Limb (tissue), 2 donors: ENCODE data around the gene SYTL4.
A peak's percentile ranks its signal among the peaks of the same experiment; 100 is the strongest.

Experiments used
- DNase-seq, 2 donors: peaks; one replicate each; pipeline ENCODE4 v3.0.0-alpha.2; 2016; ENCODE audit errors: extremely low spot score in 2 of 2

The SYTL4 gene

GRCh38 chrX:100648458-100649417, 83.2 kb downstream of the SYTL4 start:
- peak; percentile 47 to 61 for DNase-seq

DNA sequence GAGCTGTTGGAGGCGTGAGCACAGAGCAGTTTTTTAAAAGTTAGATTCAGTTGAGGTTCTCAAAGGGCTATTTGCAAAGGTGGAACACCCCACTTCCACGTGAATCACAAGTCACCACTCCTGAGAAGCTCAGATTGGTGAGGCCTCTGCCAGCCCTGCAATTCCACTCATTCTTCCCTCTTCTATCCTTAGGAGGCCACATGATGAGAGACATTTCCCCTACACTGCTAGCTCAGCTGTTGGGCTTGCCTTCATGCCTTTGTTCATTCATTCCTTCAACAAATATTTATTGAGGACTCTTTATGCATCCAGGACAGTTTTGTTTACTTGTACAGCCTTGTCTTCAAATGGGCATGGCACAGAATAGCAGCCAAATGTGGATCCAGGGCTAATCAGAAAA, 84.2 kb downstream of the SYTL4 start:
- no peak for DNase-seq

- no peak for DNase-seq
Observed at GRCh38 chrX:100647095-100647494, 84.8 kb downstream of the SYTL4 start.

GRCh38 chrX:100645106-100645505, 86.8 kb downstream of the SYTL4 start:
- DNase-seq = no peak

DNA sequence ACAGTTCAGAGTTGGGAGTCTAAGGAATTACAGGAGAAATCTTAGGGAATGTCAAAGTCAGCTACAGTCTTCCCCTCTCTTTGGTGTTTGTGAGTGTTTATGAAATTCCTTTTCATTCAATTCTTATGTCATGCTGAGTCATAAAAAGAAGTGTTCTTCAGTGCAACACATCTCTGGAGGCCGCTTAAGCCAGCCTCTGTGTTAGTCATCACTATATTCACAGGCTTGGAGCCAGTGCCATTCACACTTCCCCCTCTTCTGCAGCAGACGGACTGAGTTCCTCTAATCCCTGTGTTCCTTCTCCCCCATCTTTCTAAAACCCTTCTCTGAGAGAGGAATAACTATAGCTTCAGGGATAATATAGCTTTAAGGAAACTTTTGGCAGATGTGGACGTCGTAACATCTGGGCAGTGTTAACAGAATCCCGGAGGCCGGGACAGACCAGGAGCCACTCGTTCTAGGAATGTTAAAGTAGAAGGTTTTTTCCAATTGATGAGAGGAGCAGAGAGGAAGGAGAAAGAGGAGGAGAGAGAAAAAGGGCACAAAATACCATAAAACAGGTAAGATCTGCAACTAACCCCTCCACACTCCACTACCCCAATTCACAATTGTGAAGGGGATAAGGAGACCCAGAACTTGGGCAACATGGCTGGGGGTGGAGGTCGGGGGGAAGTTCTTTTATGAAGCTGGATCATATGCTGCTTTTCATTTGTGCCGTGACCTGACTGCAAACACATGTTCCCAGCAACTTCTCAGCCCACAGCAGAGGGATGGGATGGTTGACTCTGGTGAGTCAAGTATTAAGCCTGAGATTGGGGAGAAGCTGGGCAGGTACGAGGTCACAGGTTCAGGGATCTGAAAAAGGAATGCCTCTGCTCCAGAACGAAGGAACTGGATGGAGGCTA, 87.7 kb downstream of the SYTL4 start, which contains the start of gene SRPX2:
Gene SRPX2, plus strand, starts transcription at position 244 of the 905 bp plus-strand sequence. CDS start 2,124 bp downstream, outside the sequence.
- peak in 1 of 2 donors; percentile 40 for DNase-seq

GRCh38 chrX:100643212-100643611, 88.7 kb downstream of the SYTL4 start:
- no peak for DNase-seq

GRCh38 chrX:100642290-100642689, 89.6 kb downstream of the SYTL4 start:
- no peak for DNase-seq

- DNase-seq = peak; percentile 87 to 90
Observed at GRCh38 chrX:100636321-100636991, 95.5 kb downstream of the SYTL4 start, which contains the start of gene TSPAN6. TSS of gene TSPAN6 (minus strand) at chrX:100636806. CDS start at chrX:100636694, 112 bp downstream.

DNA sequence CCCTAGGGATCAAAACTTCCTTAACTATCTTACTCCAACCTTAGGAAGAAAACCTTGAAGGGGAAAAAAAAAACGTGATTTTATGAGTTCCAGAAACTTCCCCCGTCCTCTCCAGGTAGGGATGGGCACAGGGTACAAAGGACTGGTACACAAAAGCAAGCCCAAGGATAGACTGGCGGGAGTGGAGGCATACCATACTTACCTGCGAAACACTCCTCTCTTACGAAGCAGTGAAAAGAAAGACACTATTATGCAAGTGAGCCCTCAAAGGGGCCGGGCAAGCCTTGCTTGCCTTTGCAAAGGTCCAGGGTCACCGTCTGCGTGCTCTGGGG, 96.0 kb downstream of the SYTL4 start:
- DNase-seq = no peak

DNA sequence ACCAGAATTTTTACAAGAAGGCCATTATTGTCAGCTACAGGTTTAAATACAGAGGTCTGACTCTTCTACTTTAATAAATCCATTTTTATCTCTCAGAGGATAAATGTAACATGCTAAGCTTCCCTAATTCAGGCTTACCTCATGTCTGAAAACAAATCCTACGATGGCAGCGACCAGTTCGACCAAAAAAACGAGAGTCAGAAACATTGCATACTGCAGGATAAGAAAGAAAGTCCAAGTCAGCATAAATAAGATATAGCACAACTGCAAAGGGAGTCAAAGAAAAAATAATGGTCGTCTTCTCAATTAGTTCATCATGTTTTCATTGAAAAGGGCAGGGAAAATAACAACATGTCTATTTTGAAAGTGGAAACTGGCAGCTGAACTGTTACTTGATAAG, 96.9 kb downstream of the SYTL4 start:
- DNase-seq = no peak

- DNase-seq = no peak
Observed at GRCh38 chrX:100625985-100626491, 105.9 kb downstream of the SYTL4 start.
